Measurements from ENCODE around the gene SOX14.

Gene SOX14

GRCh38 chr3:137764563-137765309, 621 bp downstream of the SOX14 start:
- TF ChIP-seq CTCF (IDR thresholded peaks at IDR 0.05; ENCODE audit: insufficient read depth, missing control alignments) = no peak
- no peak for DNase-seq (ENCODE audit: insufficient read length, low spot score)
- no peak for FAIRE-seq

- FAIRE-seq (no peak), DNase-seq (ENCODE audit: insufficient read length, low spot score) (no peak)
- TF ChIP-seq CTCF (IDR thresholded peaks at IDR 0.05; ENCODE audit: insufficient read depth, missing control alignments) = no peak
These were observed 1.4 kb downstream of the SOX14 start for GRCh38 chr3:137765310-137766033.

- TF ChIP-seq CTCF (IDR thresholded peaks at IDR 0.05; ENCODE audit: insufficient read depth, missing control alignments) = no peak
- no peak for DNase-seq (ENCODE audit: insufficient read length, low spot score)
- no peak for FAIRE-seq
These were observed 2.1 kb downstream of the SOX14 start for GRCh38 chr3:137766041-137766875.

- FAIRE-seq (no peak), DNase-seq (ENCODE audit: insufficient read length, low spot score) (no peak)
- no peak for TF ChIP-seq CTCF (IDR thresholded peaks at IDR 0.05; ENCODE audit: insufficient read depth, missing control alignments)
These were observed 2.9 kb downstream of the SOX14 start for GRCh38 chr3:137766876-137767537.

- no peak for DNase-seq (ENCODE audit: insufficient read length, low spot score)
- no peak for TF ChIP-seq CTCF (IDR thresholded peaks at IDR 0.05; ENCODE audit: insufficient read depth, missing control alignments)
- no peak for FAIRE-seq
These were observed 3.6 kb downstream of the SOX14 start for GRCh38 chr3:137767538-137768360.
